ENCODE results near the gene SIRT3. TPM values are rescaled to one million over a fixed set of nuclear protein-coding genes. Genes with fewer than 3 reads are reported as not detected.

The SIRT3 gene
- total and polyA plus RNA-seq, 2 of the 4 experiments (the other 2 are of a cell fraction) = 5.4 to 18.6 TPM

DNA sequence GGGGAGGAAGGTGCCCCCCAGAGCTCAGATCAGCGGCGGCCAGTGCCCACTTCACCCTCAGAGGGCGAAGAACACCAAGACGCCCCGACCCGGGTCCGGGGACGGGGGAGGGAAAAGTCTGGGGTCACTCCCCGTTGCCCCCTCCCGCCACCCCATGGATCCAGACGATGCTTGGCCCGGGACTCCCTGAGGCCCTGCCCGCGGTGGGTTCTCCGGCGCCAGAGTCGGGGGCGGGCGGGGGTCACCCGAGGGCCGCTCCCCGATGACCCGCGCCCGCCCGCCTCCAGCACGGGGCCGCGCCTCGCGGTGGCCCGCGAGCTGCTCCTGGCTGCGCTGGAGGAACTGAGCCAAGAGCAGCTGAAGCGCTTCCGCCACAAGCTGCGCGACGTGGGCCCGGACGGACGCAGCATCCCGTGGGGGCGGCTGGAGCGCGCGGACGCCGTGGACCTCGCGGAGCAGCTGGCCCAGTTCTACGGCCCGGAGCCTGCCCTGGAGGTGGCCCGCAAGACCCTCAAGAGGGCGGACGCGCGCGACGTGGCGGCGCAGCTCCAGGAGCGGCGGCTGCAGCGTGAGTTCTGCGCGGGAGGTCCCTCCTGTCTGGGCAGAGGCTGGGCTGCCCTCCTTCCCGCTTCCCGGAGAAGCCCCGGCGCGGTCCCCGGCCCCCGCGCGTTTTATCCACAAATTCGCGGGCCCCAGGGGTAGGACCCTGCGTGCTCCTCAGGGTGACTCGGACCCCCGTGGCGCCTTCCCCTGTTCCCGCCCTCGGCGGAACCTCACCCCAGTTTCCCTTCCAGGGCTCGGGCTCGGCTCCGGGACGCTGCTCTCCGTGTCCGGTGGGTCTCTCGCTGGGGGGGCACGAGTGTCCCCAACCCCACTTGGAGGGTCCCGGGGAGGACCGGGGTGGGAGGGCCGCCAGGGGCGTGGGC, 43.2 kb upstream of the SIRT3 start:
- no peak overlapping the region for H3K4me3 ChIP-seq (ENCODE audit: insufficient read depth, low read depth, low read length)
- H3K27me3 ChIP-seq (ENCODE audit: control insufficient read depth, insufficient read depth, low read length) = peaks cover 74% of the 10 kb centered on the region
- H2BK120ac ChIP-seq (ENCODE audit: low read depth, low read length) = no peak overlapping the region
- intact Hi-C loops (cut with micrococcal nuclease) = no loop called here
- no peak overlapping the region for H2AK9ac ChIP-seq (replicated peaks; ENCODE audit: low read depth, low read length, poor library complexity)
- ChIA-PET CTCF (no interaction called here), POLR2A (ENCODE audit: unreplicated experiment) (no interaction called here)
- H3K14ac ChIP-seq (replicated peaks; ENCODE audit: low read depth, low read length) = no peak overlapping the region
- H3K18ac ChIP-seq (ENCODE audit: low read depth, low read length) = no peak overlapping the region
- no peaks in the 10 kb centered on the region for H4K20me1 ChIP-seq (ENCODE audit: insufficient read depth, low read length)
- dilution Hi-C loops (cut with HindIII; ENCODE audit: low sequenced_read_pairs, unreplicated experiment) = no loop called here
- no peak for DNase-seq
- H3K79me1 ChIP-seq (ENCODE audit: low read depth in 1 of 2, low read length in 2 of 2) = no peaks in the 10 kb centered on the region
- in situ Hi-C loops (cut with MboI; ENCODE audit: low sequenced_read_pairs) = loop anchor here (5.0 kb wide), 1 partner anchor 37 kb away; no protein-coding TSS in a partner anchor
- H3K4ac ChIP-seq (ENCODE audit: low read depth, low read length) = no peak overlapping the region
- H3K36me3 ChIP-seq (ENCODE audit: control insufficient read depth, insufficient read depth, low read length) = no peaks in the 10 kb centered on the region
- no peaks in the 10 kb centered on the region for H3K4me1 ChIP-seq (ENCODE audit: control insufficient read depth, insufficient read depth, low read length)
- H4K5ac ChIP-seq (ENCODE audit: low read depth, low read length) = no peak overlapping the region
- no peak for ATAC-seq (ENCODE audit: low read depth)
- no peak overlapping the region for H3K56ac ChIP-seq (ENCODE audit: extremely low read depth, insufficient read depth, low read length)
- no peak overlapping the region for H3K4me2 ChIP-seq (ENCODE audit: low read depth, low read length)
- no TSS peak for BruUV-seq (replicated peaks)
- no peak for TF ChIP-seq MXI1 (IDR thresholded peaks at IDR 0.05; ENCODE audit: borderline replicate concordance, low read depth, low read length)
- TF ChIP-seq, protein P1, sequence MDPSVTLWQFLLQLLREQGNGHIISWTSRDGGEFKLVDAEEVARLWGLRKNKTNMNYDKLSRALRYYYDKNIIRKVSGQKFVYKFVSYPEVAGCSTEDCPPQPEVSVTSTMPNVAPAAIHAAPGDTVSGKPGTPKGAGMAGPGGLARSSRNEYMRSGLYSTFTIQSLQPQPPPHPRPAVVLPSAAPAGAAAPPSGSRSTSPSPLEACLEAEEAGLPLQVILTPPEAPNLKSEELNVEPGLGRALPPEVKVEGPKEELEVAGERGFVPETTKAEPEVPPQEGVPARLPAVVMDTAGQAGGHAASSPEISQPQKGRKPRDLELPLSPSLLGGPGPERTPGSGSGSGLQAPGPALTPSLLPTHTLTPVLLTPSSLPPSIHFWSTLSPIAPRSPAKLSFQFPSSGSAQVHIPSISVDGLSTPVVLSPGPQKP (IDR thresholded peaks at IDR 0.05; ENCODE audit: borderline replicate concordance, low read depth, low read length) = no peak
- TF ChIP-seq CHD1 (IDR thresholded peaks at IDR 0.05; ENCODE audit: low read depth, low read length) = no peak
- no peak for TF ChIP-seq NFE2L2 (IDR thresholded peaks at IDR 0.05; ENCODE audit: low read depth, low read length)
- no peak for TF ChIP-seq BHLHE40 (IDR thresholded peaks at IDR 0.05; ENCODE audit: low read depth, low read length)
- no peak for TF ChIP-seq RFX5 (IDR thresholded peaks at IDR 0.05; ENCODE audit: low read depth, low read length)
- TF ChIP-seq, protein P2, sequence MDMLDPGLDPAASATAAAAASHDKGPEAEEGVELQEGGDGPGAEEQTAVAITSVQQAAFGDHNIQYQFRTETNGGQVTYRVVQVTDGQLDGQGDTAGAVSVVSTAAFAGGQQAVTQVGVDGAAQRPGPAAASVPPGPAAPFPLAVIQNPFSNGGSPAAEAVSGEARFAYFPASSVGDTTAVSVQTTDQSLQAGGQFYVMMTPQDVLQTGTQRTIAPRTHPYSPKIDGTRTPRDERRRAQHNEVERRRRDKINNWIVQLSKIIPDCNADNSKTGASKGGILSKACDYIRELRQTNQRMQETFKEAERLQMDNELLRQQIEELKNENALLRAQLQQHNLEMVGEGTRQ (IDR thresholded peaks at IDR 0.05; ENCODE audit: low read depth, low read length) = no peak
- TF ChIP-seq FOS (IDR thresholded peaks at IDR 0.05; ENCODE audit: low read depth, low read length) = no peak
- TF ChIP-seq, protein P3, sequence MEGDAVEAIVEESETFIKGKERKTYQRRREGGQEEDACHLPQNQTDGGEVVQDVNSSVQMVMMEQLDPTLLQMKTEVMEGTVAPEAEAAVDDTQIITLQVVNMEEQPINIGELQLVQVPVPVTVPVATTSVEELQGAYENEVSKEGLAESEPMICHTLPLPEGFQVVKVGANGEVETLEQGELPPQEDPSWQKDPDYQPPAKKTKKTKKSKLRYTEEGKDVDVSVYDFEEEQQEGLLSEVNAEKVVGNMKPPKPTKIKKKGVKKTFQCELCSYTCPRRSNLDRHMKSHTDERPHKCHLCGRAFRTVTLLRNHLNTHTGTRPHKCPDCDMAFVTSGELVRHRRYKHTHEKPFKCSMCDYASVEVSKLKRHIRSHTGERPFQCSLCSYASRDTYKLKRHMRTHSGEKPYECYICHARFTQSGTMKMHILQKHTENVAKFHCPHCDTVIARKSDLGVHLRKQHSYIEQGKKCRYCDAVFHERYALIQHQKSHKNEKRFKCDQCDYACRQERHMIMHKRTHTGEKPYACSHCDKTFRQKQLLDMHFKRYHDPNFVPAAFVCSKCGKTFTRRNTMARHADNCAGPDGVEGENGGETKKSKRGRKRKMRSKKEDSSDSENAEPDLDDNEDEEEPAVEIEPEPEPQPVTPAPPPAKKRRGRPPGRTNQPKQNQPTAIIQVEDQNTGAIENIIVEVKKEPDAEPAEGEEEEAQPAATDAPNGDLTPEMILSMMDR (conservative IDR thresholded peaks at IDR 0.05; ENCODE audit: low read depth, low read length) = no peak
- TF ChIP-seq MAZ (IDR thresholded peaks at IDR 0.05; ENCODE audit: borderline replicate concordance, low read depth, low read length) = no peak
- no peak overlapping the region for H2AK5ac ChIP-seq (ENCODE audit: low read depth, low read length)
- no peak overlapping the region for H2BK15ac ChIP-seq (ENCODE audit: low read depth, low read length)
- H3K23ac ChIP-seq (ENCODE audit: low read depth, low read length) = no peak overlapping the region
- H4K91ac ChIP-seq (ENCODE audit: insufficient read depth, low read depth, low read length) = no peak overlapping the region
- H3K9ac ChIP-seq (ENCODE audit: low read depth, low read length) = no peak overlapping the region
- no peak overlapping the region for H4K8ac ChIP-seq (ENCODE audit: low read depth in 2 of 2, low read length in 2 of 2)
- WGBS, 2 experiments (ENCODE audit: extremely low coverage in 2 of 2, insufficient read length in 1 of 2) = 11% methylated on average over 47 of the region's 97 CpGs; no CpG with 5 or more reads in 1 of the 2 experiments
- no peak overlapping the region for H2BK20ac ChIP-seq (ENCODE audit: low read depth, low read length)
- no peaks in the 10 kb centered on the region for H3K9me1 ChIP-seq (ENCODE audit: insufficient read depth, low read length)
- H3K9me3 ChIP-seq (ENCODE audit: control insufficient read depth, insufficient read depth, low read length) = peaks cover 4% of the 10 kb centered on the region
- peak overlapping the region; percentile 67 for H2AFZ ChIP-seq (replicated peaks; ENCODE audit: low read length, poor library complexity)
- no peak overlapping the region for H2BK5ac ChIP-seq (ENCODE audit: low read depth, low read length, poor library complexity, severe bottlenecking)
- H3K27ac ChIP-seq (ENCODE audit: insufficient read depth, low read length) = no peak overlapping the region

All from IMR-90 (cell line).